TTC549 (cell line): ENCODE results near the gene POMGNT1.

Experiments used
- FAIRE-seq: peaks from 2 replicates; lab custom pipeline; 2012; peaks lifted over from hg19 to GRCh38; lab: Jason Lieb, UNC

POMGNT1 gene

GRCh38 chr1:46210561-46210960 is 12.3 kb upstream of the POMGNT1 start:
- no peak for FAIRE-seq

DNA sequence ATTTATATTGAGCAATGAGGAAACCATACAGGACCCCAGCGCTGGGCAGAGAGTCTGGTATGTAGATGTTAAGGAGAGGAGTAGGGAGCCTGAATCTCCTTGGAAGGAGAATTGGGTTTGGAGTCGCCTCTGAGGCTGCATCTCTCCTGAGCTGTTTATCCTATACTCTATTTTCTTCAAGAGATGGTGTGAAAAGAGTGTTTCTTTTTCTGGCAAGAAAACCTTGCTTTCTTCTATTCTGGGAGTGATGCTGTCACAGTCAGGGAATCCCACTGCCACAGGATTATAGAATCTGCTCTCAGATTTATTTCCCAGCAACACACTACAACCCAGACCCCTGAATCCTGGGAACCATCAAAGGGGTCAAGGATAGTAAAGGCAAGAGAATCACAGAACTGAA is 8.2 kb upstream of the POMGNT1 start:
- no peak for FAIRE-seq

DNA sequence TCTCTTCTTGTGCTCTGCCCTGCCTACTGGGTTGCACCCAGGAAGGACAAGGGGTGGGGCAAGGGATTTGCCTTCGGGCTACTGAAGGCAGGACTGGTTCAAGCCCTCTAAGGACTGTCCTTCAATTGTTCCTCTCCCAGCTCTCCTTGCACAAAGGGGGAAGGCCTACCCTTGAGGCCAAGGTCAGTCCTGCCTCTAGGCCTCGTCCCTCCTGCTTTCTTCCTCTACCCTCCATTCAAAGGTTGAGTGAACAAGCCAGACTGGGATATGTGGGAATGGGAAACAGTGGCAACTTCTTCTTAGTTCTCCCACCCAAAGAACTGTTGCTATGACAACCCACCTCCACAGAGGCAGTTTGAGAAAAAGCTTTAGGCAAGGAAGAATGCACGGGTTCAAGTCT is 7.6 kb upstream of the POMGNT1 start:
- no peak for FAIRE-seq

DNA sequence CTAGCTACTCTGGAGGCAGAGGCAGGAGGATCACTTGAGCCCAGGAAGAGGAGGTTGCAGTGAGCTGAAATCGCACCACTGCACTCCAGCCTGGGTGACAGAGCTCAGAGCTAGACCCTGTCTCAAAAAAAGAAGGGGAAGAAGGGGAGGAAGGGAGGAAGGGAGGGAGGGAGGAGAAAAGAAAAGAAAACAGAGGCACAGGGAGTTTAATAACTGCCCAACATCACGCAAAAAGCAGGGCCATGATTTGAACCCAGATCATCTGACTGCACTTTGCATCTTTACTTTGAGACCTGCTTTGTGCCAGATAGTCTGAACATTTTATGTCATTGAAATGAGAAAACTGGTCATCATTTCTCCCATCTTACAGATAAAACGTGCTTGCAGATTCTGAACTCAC is 6.9 kb upstream of the POMGNT1 start:
- no peak for FAIRE-seq

DNA sequence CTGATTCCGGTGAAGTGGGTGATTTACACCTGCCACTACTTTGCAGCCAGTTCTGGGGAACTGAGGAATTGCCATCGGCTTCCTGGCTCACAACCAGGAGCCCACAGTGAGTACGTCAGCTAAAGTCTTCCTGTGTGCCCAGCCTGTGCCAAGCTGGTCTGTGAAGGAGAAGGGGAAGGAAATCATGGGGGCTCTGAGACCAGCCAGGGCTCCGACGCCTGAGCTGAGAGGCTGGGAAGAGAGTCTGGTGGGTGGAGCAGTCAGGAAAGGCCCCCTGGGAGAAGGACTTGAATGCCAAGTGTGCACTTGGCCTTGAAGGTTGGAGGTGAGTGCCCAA is 6.1 kb upstream of the POMGNT1 start:
- no peak for FAIRE-seq

DNA sequence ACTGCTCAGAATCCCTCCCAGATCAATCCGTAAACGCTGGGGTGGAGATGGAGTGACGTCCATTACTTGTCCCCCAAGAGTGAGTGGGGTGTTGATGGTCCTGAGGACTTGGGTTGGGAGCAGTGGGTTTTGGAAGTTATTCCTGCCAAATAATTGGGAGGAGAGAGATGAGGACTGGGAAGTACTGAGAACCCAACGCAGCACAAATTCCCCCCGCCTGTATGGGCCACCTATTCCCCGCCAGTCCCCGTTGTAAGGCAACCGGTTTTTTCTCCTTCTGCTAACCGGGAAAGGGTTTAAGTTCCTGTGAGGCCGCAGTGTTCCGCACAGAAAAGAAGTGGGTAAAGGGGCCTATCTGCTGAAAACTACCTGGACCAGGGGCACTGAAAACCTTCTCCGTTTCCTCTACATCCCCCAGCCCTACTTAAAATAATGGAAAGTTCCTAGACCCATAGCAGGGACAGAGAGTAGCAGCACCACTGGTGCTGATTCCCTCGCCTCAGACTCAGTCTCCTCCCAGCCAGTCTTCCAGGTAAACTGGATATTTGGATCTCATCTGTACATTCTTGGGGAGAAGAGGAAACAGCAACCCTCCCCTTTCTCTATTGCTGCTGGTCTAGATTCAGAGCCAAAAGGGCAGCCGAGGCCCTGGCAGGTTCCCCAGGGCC is 5.6 kb upstream of the POMGNT1 start:
- no peak for FAIRE-seq

- FAIRE-seq: no peak
Measured at GRCh38 chr1:46199233-46199749, 1.1 kb upstream of the POMGNT1 start.

DNA sequence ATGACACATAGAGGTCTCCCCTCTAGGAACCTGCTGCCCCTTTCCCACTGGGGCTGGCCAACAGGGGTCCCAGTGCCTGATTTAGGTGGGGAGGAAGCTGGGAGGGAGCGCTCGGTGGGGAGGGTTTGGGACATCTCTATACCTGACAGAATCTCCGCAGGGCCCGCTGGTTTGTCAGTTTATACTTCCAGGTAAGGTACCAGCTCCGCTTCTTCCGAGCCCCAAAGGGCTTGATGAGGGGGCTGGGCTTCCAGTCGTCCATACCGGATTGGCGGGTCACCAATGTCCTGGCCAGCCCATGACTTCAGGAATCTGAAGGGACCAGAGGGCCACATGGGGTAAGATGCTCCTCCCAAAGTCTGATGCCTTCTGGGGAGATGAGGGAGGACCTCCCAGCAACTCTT is 672 bp downstream of the POMGNT1 start:
- FAIRE-seq: no peak

- FAIRE-seq: no peak
Measured at GRCh38 chr1:46196609-46197008, 1.6 kb downstream of the POMGNT1 start.

- no peak for FAIRE-seq
Measured at GRCh38 chr1:46194641-46195193, 3.5 kb downstream of the POMGNT1 start.

GRCh38 chr1:46193984-46194570 is 4.2 kb downstream of the POMGNT1 start:
- no peak for FAIRE-seq

DNA sequence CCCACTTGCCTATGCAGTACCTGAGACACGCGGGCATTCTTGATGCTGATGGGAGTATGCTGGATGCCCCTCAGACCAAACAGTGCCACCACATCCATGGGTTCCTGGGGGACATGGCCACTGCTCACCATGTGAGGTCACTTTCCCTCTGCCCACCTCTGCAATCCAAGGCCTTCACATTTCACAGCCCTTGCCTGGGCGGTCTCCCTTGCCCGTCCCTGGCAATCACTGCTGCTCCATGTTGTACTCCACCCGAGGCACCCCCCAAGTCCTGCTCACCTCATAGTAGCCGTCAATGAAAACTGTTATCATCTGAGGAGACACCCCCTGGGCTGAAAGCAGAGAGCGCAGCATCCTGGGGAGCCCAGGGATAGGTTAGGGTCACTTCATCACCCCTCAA is 4.9 kb downstream of the POMGNT1 start:
- FAIRE-seq: no peak

GRCh38 chr1:46192171-46192570 is 6.1 kb downstream of the POMGNT1 start:
- no peak for FAIRE-seq

DNA sequence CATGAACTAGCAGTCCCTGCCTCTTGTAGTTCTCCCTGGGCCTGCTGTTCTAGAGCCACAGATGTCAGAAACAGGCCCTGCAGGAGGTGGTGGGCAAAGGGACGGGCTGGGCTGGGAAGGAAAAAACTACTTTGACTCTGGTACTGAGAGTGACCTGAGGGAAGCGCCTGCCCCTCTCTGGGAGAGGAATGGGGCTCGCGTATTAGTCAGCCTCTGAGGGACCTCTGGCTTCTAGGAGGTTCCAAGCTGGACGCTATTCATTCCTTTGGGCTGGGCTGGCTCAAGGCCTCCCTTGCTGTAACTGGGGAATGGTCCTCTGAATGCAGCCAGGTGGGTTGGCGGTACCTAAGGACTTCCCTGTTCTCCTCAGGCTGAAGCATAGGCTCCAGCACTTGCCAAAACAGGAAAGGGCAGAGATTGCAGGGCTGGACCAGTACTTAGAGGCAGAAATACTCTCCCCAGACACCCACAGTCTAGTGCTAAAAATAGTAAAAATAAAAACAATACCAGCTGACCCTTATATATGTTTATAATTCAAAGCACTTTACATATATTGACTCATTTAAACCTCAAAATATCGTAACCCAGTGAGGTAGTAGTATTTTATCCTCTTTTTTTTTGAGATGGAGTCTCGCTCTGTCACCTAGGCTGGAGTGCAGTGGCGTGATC is 7.1 kb downstream of the POMGNT1 start:
- FAIRE-seq: no peak

DNA sequence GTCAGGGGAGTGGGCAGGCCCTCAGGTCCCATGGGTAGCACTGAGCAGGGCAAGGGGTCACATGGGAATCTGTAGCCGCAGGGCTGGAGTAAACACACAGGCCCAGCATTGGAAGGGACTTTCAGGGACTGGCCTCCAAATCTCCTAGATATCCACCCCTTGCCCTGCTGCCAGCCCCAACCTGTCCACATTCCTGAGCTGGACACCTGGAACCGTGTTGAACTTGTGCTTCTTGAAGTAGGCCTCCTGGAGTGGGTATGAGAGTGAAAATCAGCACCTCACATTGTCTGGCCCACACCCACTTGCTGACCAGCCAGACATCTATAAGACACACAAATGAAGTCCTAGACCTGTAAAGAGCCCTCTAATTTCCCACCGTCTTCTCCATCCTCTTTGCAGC is 7.7 kb downstream of the POMGNT1 start:
- no peak for FAIRE-seq

DNA sequence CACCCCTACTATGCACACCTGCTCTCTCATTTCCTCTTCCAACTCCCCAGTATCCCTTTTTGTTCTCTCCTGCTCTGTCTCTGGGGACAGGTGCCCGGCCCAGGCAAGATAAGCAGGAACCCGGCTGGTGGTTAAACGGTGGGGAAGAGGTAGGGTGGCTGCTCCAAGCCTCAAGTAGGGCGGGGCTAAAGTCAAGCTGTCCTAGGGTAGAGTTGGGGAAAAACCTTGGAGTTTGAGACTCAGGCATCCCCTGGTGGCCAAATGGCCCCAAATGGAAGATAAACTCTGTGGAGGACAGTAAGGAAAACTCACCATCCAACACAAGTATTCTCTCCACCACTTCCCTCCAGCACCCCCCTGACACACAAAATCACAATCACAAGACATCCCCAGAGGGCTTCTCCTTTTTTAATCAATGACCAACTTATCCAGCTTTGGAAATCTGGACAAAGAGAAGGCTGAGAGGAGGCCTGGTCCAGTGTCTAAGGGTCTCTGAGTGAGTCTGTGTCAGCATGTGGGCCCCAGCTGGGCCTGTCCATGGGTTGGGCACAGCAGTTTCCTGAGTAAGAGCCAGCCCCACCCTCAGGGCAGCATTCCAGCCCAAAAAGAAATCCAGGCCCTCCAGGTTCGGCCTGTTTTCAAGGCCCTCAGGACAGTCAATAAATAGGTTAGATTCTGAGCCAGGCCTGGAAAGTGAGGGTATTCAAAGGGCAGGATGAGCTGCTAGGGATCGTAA is 9.8 kb downstream of the POMGNT1 start:
- no peak for FAIRE-seq

DNA sequence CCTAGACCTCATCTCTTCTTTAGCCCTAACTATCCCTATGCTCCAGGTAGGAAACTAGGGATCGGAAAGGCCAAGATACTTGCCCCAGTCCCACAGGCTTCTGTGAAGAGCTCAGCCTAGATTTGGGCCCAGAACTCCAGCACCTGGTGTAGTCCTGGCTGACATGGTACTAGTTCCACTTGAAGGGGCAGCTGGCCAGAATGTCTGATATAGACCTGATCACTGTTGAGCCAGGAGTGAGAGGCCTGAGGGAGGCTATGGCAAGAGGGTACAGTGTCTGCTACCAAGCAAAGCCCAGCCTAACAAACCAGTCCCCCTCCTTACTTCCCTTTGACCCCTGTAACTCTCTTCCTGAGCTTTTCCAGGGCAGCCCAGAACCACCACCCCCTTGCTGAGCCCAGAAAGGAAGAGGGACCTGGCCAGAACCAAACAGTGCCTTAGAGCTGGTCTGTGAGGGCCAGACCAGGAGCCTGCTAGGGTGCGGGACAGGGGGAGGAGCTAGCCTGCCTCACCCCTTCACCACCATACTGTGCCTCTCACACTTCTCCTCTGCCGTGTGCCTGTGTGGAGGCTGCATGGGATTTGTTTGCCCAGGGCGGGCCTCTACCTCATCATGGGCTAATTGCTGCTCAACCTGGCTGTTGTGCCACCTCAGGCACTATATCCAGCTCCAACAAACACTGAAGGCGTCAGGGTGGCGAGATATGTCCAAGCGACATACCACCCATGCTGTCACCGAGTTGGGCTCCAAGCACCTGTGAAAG is 10.9 kb downstream of the POMGNT1 start:
- no peak for FAIRE-seq

DNA sequence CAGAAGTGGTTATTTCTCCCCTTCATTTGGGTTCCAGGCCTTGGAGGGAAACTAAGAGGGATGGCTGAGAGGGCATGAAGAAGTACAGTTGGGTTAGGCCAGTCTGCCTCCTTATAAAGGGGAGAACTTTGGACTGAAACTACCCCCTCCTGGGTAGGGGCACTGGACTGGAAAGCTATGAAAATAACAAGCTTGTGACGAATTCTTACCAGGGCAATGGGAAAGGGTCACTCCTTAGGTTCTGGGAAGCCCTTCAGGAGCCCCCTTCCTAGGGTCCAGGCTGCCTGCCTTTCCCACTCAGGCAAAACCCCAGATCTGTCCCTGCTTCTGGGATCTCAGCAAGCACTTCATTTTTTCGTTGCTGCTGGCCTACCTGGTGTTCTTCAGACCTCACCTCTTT is 12.2 kb downstream of the POMGNT1 start:
- no peak for FAIRE-seq

GRCh38 chr1:46184920-46185658 is 13.1 kb downstream of the POMGNT1 start:
- no peak for FAIRE-seq

- no peak for FAIRE-seq
Measured at GRCh38 chr1:46183926-46184557, 14.2 kb downstream of the POMGNT1 start.
